ENCODE results near the gene SAMD4A.

GRCh38 chr14:54789166-54789565, 222.2 kb downstream of the SAMD4A start:
- TF ChIP-seq POLR2A (IDR thresholded peaks at IDR 0.05; ENCODE audit: low read depth, low read length) (no peak), POLR2AphosphoS5 (IDR thresholded peaks at IDR 0.05; ENCODE audit: low read depth, low read length) (no peak), TAF1 (IDR thresholded peaks at IDR 0.05; ENCODE audit: low read depth, low read length) (no peak), POU2F2 (IDR thresholded peaks at IDR 0.05; ENCODE audit: low read depth, low read length) (no peak)

Data from GM12891 (cell line).